GM19351 (cell line): ENCODE measurements around the gene LIPC.

Source experiments
- ATAC-seq: cut with Tn5 transposase; IDR thresholded peaks from one replicate; pipeline ENCODE4 v1.9.1; 2021; ENCODE audit warnings: mild to moderate bottlenecking, moderate library complexity; ENCODE audit not compliant: unreplicated experiment

LIPC gene

DNA sequence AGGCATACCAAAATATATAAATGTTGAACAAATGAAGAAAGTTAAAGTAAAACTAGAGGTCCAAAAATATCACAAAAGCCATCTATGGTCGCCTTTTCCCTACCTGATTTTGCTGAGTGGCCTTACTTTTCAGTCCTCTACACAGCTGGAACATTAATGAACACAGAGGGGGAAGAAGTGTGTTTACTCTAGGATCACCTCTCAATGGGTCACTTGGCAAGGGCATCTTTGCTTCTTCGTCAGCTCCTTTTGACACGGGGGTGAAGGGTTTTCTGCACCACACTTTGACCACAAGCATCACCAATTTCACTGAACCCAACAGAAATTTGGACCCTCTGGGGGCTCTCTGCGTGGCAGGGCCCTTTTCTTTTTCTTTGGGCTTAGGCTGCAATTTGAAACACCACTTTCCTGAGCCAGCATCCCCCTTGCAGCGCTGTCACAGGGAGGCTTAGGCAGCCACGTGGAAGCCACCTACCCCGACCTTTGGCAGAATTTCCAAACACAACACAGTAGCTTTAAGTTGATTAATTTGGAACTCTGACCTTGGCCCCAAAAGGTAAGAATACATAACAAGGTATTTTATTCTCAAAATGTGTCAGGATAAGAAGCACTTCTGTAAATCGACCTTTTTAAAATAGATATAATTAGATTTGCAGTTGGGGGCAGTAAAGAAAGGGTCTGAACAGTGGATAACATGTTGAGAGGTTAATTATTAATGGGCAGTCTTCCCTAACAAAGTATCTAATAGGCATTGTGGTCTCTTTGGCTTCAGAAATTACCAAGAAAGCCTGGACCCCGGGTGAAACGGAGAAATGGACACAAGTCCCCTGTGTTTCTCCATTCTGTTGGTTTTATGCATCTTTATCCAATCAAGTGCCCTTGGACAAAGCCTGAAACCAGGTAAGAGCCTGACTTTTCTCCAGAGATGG lies at the start of gene LIPC:
Gene LIPC (plus strand): TSS at position 771 of the 929 bp plus-strand sequence. CDS start 42 bp downstream, at position 813.
- ATAC-seq = no peak

DNA sequence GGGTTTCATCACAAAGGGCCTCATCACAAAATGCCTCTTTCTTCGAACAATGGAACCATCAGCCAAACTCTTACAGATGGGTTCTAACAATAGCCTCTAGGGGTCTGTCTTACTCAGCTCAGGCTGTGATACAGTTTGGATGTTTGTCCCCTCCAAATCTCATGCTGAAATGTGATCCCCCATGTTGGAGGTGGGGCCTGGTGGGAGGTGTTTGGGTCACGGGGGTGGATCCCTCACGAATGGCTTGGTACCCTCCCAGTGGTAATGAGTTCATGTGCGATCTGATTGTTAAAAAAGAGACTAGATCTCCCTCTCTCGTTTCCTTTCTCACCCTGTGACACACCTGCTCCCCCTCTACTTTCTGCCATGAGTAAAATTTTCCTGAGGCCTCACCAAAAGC lies 47.9 kb upstream of the LIPC start:
- ATAC-seq = no peak

DNA sequence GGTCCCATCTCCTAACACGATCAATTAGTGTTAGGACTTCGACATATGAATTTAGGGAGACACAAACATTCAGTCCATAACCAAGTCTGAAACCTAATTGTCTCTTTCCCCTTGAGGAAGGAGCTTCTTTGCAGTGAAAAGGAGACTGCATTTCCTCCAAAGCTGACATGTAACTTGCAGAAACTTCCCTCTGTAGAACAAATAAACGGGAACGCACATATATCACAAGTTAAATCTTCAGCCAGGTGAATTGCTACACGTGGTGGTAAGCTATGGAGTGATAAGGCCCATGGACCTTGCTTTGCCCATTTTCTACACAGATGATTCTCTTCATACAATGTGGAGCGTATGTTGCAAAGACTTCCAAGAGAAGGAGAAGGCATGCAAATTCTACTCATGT lies 47.1 kb upstream of the LIPC start:
- ATAC-seq = no peak

DNA sequence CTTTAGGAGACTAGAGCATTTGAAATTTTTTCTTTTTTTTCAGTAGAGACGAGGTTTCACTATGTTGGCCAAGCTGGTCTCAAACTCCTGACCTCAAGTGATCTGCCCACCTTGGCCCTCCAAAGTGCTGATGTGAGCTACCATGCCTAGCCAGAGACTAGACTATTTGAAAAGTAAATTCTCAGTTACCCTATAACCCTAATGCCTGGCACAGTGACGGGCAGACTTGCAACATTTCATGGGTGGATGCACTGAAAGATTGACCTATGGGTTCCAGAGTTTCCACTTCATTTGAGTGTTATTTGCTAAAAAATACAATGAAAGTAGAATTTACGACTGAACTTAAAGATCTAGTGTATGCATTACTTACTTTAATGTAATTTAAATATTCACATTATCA lies 45.7 kb upstream of the LIPC start:
- no peak for ATAC-seq

DNA sequence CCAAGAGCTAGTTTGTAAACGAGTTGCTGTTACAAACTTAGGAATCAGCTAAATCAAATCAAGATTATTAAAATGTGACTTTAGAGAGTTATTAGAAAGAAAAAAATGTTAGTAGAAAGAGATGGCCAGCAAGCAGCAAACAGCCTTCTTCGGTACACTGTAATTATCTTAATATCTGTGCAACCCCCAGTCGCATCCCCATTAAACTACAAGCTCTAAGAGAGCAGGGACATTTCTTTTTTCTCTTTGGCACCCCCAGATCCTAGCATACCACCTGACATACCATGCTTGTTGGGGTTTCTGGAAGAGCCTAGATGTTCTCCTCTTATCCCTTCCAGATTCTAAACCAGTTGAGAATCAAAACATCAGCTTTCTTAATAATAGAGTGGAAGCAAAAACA lies 45.1 kb upstream of the LIPC start:
- ATAC-seq = no peak

DNA sequence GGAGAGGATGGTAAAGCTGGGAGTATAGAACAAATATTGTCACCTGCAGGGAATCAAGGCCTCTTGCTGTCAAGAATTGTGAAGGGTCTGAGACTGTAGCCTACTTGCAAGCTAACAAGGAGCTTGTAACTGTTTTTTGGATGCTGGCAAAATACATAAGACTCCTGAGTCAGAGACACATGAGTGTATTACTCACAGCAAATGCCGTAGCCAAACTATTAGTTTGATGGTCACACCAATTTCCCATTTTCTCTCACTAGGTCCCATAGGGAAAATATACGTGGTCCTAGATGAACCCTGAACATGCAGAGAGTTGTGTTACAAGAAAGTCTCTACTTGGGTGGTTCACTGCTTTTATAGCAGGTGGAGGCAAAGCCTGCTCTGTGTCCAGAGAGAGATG lies 44.7 kb upstream of the LIPC start:
- ATAC-seq = no peak

DNA sequence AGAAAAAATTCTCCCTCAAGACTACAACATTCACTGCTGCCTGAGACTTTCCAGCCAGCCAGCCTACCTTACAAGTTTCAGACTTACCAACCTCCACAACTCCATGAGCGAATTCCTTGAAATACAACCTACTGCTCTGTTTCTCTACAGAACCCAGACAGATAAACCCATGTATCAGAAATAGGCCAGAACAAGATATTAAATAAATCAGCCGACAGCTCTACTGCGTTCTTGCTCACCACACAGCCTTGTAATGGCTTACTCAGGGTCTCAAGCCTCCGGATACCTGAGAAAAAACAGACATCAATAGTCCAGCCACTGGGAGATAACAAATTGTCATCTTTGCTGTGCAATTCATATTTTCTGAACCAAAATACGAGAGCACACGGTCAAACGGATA lies 43.6 kb upstream of the LIPC start:
- no peak for ATAC-seq

DNA sequence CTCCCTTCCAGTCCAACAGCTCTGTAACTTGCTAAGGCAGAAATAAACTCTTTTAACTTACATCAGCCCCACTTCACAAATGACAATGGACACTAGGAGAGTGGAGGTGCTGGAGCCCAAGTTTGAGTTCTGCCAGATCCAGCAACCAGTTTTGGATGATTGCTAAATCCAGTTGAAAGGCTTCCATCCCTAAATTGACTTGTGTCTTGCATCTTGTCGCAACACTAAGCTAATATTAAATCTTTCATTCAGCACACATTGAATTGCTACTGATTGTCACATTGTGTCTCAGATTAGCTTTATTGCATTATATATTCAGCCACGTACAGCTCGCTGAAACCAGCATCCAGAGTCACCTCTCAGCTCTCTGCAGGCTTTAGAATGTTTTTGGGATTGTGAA lies 41.7 kb upstream of the LIPC start:
- ATAC-seq = no peak

DNA sequence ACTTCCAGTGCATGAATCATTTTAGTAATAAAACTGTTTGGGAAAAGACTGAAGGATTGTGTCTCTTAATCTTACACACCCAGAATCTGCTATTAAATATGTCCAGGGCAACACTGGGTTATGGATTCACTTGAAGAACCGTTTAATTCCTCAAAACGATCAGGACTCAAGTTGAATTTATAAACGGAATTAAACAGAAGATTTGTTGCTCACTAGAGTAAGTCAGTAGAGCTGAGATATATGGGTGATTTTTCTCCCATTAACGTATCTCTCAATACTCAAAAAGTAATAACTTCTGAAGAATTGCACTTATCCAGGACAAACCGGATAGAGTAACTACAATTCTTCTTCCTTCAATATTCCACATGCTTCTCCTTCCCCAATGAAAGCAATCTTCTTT lies 41.1 kb upstream of the LIPC start:
- ATAC-seq = no peak

DNA sequence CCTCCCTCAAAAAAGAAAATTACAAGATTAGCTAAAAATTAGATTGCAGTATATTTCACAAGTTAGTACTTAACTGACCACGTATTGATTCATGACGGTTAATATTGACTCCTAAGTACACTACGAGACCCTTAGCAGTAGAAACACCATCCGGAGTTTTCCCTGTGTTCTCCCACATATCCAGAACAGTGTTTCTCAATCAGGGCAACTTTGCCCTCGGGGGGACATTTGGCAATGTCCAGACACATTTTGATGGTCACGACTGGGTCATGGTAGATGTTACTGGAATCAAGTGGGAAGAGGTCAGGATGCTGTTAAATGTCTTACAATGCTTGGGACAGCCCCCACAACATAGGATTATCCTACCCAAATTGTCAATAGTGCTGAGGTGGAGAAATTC lies 40.7 kb upstream of the LIPC start:
- ATAC-seq = no peak

DNA sequence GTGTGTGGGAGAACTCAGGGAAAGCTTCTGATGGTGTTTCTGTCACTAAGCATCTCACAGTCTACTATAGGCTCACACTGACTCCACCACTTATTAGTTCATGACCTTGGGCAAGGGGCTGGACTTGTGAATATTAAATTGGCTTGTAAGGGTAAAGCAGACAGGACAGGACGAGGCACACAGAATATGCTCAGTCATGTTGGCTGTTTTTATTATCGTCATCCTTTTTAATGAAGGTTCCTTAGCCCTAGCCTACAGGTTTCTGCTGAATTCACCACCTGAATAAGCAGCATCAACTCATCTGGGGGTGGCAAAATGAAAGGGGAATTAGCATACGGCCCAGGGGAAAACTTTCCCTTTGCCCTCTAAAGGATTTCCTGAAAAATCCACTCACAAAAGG lies 39.6 kb upstream of the LIPC start:
- ATAC-seq = no peak

DNA sequence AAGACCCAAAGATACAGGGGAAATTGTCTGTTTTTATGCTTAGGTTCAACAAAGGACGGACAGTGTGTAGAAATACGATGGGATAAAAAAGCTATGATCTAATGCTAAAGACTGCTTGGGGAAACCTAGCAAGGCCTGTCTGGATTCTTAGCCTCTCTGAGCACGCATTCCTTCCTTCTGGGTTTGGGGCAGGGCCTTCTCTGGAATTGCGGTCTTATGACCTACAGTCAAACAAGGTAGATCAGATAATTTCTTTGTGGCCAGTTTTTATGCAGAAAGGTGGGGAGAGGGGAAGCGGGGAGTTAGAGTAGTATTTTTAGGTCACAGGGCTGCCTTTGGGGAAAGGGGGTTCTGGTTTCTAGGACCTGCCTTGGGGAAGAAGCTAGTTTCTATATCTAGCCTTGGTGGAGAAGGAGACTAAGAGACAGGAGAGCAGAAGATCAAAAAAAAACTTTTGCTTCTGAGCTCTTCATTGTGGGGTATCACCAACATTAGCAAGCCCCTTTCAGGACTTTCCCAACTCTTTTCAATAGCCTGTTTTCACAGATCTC lies 39.1 kb upstream of the LIPC start:
- no peak for ATAC-seq

DNA sequence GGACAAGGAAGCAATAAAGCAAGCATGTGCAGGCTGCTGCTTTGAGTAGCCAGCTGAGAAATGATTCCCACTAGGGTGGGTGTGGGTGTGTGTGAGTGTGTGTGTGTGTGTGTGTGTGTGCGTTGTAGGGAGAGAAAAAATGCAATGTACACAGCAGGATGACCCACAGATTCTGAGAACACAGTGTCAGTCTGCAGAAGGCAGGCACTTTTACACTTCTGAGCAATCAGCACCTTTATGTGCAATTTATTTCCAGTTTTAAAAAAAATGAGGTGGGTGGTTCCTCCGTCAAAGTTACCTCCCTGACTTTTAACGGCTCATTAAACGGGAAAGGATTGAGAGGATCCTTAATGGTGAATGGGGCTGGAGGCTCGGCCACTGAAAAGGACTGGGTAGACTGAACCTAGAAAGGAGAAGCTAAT lies 38.5 kb upstream of the LIPC start:
- no peak for ATAC-seq

DNA sequence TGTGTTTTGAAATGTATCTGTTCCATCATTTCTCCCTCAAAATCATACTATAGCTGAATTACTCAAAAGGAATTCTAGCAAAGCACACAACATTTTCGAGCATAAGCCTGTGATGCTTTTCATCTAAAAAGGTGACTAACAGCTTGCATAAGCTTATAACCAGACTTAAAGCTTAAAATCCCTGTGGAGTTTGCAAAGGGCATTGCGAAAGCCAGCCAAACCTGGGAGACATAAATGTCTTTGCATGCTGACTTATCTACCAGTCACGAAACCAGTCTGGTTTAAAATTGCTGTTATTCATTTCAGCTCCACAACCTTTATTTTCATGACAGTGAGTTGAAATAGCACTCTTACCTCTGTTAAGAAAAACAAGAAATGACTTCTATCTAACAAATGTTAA lies 35.6 kb upstream of the LIPC start:
- ATAC-seq = no peak

DNA sequence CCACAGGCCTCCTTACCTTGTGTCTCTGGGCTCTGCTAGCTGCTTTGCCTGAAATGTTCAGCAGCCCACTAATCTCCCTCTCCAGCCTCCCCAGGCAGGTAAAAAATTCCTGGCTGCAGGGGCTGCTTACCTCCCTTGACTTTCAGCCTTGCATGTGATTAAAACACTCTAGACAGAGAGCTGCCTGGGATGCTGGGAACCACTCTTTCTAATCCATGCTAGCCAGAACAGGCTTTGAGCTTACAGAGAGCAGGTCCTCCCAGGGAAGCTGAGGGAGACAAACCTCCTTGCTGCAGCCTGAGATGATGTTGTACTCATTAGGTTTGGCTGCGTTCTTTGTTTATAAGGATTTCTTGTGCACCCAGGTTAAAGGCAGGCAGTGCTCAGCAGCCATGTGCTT lies 33.7 kb upstream of the LIPC start:
- ATAC-seq = no peak

DNA sequence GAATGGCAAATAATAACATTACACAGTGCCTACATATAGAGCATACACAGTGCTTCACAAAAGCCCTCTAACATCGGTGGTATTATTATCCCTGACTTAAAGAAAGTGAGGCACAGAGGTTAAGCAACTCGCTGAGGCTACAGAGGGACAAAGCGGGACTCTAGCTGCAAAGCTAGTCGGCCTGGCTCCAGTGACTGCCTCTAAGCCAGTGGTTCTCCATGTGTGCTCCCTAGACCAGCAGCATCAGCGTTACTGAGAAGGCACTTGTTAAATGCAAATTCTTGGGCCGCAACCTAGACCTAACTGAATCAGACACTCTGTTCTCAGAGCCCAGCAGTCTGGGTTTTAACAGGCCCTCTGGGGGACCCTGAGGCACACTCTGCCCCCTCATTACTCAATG lies 33.1 kb upstream of the LIPC start:
- ATAC-seq = no peak

DNA sequence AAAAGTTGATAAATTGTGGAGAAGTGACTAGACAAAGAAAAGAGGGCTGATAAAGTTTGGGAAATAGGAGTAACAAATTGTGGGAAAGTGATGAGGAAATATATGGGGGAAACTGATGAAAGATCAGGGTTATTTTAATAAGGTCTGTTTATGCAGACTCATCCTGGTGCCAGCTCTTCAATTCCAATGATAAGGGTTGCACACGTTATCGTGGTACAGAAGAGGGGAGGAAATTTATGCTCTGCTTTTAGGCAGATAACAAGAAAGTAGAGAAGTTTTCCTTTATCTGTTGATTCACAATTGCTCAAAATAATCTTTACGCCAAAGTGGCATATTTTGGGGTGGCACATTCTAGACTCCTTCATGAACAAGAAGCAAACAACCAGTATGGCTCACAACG lies 32.1 kb upstream of the LIPC start:
- ATAC-seq = no peak

DNA sequence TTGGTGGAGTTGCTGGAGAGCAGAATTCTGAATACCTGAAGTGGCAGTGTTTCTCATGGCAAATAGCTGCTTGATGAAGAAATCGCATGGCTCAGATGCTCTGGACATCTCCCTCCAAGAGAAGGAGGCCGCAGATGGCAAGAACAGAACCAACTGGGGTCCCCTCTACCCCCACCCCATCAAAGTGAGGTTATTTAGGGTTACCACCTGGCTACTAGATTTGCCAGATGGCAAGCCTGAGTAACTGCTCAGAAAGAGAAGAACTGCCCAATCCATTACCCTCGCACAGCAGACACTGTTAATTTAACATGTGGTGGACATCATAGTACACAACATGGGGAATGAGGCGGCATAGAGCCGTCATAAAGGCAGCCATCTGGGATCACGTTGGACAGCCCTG lies 30.5 kb upstream of the LIPC start:
- no peak for ATAC-seq

DNA sequence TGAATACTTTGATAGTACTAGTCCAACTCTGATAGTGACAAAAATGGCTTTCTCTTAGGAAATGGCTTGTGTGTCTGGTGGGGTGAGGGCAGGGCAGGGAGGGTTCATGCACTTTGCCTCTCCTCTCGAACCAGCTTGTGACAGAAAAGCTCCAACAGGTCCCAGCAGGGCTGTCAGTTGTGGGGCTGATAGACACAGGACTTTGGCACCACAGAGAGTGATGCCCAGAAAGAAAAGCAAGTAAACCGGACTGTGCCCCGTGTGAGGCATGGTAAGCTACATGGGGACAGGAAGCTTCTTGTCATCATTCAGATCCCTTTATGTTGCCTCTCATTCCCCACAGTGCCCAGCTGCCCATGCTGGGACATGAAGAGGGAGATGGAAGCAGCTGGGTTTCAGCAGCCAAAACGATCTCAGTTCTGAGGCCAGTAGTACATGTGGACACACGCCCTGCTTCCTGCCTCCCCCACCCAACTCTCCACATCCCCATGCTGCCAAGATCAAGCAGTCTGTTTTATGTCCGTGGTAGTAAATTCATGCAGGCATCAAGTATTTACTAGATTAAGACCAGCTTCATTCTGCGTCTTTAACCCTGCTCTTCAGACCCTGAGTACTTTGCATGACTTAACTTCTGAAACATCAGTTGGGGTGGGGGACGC lies 29.7 kb upstream of the LIPC start:
- ATAC-seq = no peak

DNA sequence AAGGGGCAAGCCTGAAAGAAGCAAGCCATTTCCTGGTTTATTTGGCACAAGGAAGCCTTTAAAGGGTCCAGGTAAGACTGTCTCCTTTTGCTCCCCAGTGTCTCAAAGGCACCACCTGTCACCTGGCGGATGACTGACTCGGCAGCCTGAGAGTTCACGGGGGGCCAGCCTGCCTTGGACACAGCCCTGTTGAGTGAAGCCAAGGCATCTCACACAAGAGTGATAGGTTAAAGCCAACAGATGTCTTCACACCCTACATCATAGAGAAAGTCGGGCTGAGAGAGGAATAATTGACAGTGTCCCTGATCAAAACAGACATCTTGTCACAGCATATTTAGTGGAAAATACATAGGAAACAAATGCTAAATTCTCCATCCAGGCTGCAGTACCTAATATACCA lies 28.2 kb upstream of the LIPC start:
- no peak for ATAC-seq

DNA sequence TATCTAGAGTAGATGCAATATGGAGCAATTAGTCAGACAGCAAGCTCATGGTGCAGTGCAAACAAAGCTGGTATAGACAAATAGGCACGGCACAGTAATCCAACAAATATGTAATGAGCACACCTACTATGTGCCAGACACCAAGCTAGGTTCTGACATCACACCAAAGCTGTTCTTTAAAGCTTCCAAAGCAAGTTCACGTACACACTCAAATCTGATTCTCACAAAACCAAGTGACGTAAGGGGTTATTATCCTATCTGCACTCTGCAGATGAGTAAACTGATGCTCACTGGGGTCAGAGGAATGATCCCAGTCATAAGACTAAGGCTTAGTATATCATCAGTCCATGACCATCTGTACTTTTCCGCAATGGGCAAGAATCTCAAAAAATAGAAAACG lies 27.8 kb upstream of the LIPC start:
- ATAC-seq = no peak

DNA sequence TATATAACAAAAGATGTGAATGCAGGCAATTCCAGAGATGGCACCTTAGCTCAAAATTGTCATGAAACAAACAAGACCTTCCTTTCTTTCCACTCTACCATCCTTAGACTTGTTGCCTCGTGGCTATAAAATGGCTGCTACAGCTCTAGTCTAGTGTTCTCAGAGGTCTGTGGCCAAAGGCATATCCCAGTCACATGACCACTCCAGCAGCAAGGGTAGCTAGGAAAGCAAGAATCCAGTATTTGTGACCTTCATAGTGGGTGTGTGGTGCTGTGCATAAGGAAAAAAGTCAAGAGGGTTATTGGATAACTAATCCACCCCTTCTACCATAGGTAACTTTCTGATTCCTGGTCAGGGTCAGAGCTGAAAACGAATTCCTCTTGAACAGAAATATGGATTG lies 27.1 kb upstream of the LIPC start:
- ATAC-seq = no peak
